Keratinocyte (primary cell): Measurements from ENCODE around the gene CIP2A. TPM values are rescaled to one million over a fixed set of nuclear protein-coding genes. Genes with fewer than 3 reads are reported as not detected.

Source experiments
- DNase-seq: peaks from one replicate; pipeline ENCODE4 v3.0.0-alpha.2; 2011; ENCODE audit warnings: low read depth, missing footprints, low spot score
- FAIRE-seq: peaks from 2 replicates; lab custom pipeline; 2011; peaks lifted over from hg19 to GRCh38; lab: Jason Lieb, UNC
- H2AFZ ChIP-seq: 2 replicates; pipeline ENCODE4 v1.6.0; 2012; ENCODE audit warnings: low read length, control low read depth, inconsistent platforms; ENCODE audit not compliant: control insufficient read depth
- H3K27ac ChIP-seq: 2 replicates; pipeline ENCODE4 v1.5.1; 2011; ENCODE audit warnings: low read length; ENCODE audit not compliant: control insufficient read depth, insufficient read depth
- H3K27me3 ChIP-seq: 3 replicates; pipeline ENCODE4 v1.6.0; 2011; ENCODE audit warnings: low read length; ENCODE audit not compliant: control insufficient read depth, insufficient read depth; ENCODE audit errors: extremely low read depth
- H3K36me3 ChIP-seq, 2 experiments: 2 replicates in 1 of 2; 3 replicates in 1 of 2; pipeline ENCODE4 v1.5.1; 2011; ENCODE audit warnings: low read length in 2 of 2, mild to moderate bottlenecking in 1 of 2; ENCODE audit not compliant: control insufficient read depth in 2 of 2, insufficient read depth in 2 of 2; ENCODE audit errors: extremely low read depth in 1 of 2
- H3K4me1 ChIP-seq: 3 replicates; pipeline ENCODE4 v1.5.1; 2011; ENCODE audit warnings: low read length; ENCODE audit not compliant: control insufficient read depth, insufficient read depth; ENCODE audit errors: extremely low read depth
- H3K4me2 ChIP-seq: 3 replicates; pipeline ENCODE4 v1.6.0; 2011; ENCODE audit warnings: low read depth, low read length; ENCODE audit not compliant: control insufficient read depth, insufficient read depth; ENCODE audit errors: extremely low read depth
- H3K4me3 ChIP-seq, 3 experiments: fragments of 200-600 bp in 1 of 3; sonication (generic) in 1 of 3; 2 replicates in 2 of 3; 3 replicates in 1 of 3; pipeline ENCODE4 v1.5.1; 2011 to 2016; ENCODE audit warnings: low read length in 3 of 3, mild to moderate bottlenecking in 3 of 3, control low read depth in 2 of 3, inconsistent platforms in 1 of 3, low read depth in 1 of 3, mixed read lengths in 1 of 3, mixed run types in 1 of 3, moderate library complexity in 1 of 3; ENCODE audit not compliant: control insufficient read depth in 2 of 3, insufficient read depth in 2 of 3; ENCODE audit errors: extremely low read depth in 1 of 3
- H3K79me2 ChIP-seq: 2 replicates; pipeline ENCODE4 v1.6.0; 2012; ENCODE audit warnings: low read length; ENCODE audit not compliant: control insufficient read depth, insufficient read depth
- H3K9ac ChIP-seq: 3 replicates; pipeline ENCODE4 v1.6.0; 2011; ENCODE audit warnings: low read length; ENCODE audit not compliant: control insufficient read depth, insufficient read depth; ENCODE audit errors: extremely low read depth
- H3K9me1 ChIP-seq: 3 replicates; pipeline ENCODE4 v1.6.0; 2011; ENCODE audit warnings: low read length; ENCODE audit not compliant: control insufficient read depth, insufficient read depth; ENCODE audit errors: extremely low read depth
- H3K9me3 ChIP-seq: 2 replicates; pipeline ENCODE4 v1.5.1; 2012; ENCODE audit warnings: low read depth, low read length; ENCODE audit not compliant: control insufficient read depth
- H4K20me1 ChIP-seq: 3 replicates; pipeline ENCODE4 v1.6.0; 2011; ENCODE audit warnings: low read length; ENCODE audit not compliant: control insufficient read depth, insufficient read depth; ENCODE audit errors: extremely low read depth
- EZH2 ChIP-seq: IDR thresholded peaks from one replicate; pipeline ENCODE4 v1.6.1; 2012; ENCODE audit warnings: inconsistent platforms, mild to moderate bottlenecking, low read length, moderate library complexity
- dilution Hi-C: fragments of 300-500 bp; cut with MboI; formaldehyde crosslinking; loops from one replicate; pipeline ENCODE4 v1.7.0; 2020; ENCODE audit warnings: low sequenced_read_pairs; ENCODE audit not compliant: extremely low pct_ligation_motif_present
- polyA minus RNA-seq, 3 experiments: library from RNA; depleted of rRNA, polyadenylated mRNA; stranded (reverse); fragments of >200 nt; gene quantifications; 1 replicate in 1 of 3; 2 replicates in 1 of 3; 3 replicates in 1 of 3; pipeline ENCODE4 v1.2.3, GENCODE V29; 2011
- polyA plus RNA-seq, 5 experiments: library from polyadenylated mRNA; depleted of rRNA in 3 of 5; stranded (reverse) in 3 of 5; stranded (forward) in 1 of 5; unstranded in 1 of 5; fragments of >200 nt; gene quantifications; 1 replicate in 1 of 5; 2 replicates in 3 of 5; 3 replicates in 1 of 5; pipeline versions ENCODE4 v1.2.1 to v1.2.3, GENCODE V29; 2011 to 2012; ENCODE audit warnings: missing spikeins in 2 of 5, low read depth in 1 of 5, low replicate concordance in 1 of 5
- TF ChIP-seq, protein P1 (sequence below), 3 experiments: IDR thresholded peaks in 1 of 3; conservative IDR thresholded peaks in 1 of 3; optimal IDR thresholded peaks in 1 of 3; 2 replicates in 2 of 3; 3 replicates in 1 of 3; pipeline versions ENCODE3 to v1.5.1; 2011; ENCODE audit warnings: low read length in 3 of 3, mild to moderate bottlenecking in 3 of 3, moderate library complexity in 2 of 3, control low read depth in 1 of 3, inconsistent platforms in 1 of 3; ENCODE audit not compliant: insufficient read depth in 2 of 3; ENCODE audit errors: extremely low read depth in 1 of 3

CIP2A gene
- polyA plus RNA-seq (2.3 to 9.9 TPM (median 7.7 TPM) in 3 replicates), polyA minus RNA-seq (8.6 to 24.2 TPM (median 10.0 TPM) in 3 replicates)
- 1.1 TPM for polyA plus RNA-seq (2011; ENCODE audit: low read depth)
- polyA plus RNA-seq (2011; cell fraction: cytosol; rRNA removed) = 3.2 and 4.1 TPM in 2 replicates
- polyA plus RNA-seq (2011; cell fraction: nucleus; rRNA removed) = 5.0 and 5.9 TPM in 2 replicates
- polyA plus RNA-seq (2012; ENCODE audit: low replicate concordance) = 0.51 and 7.6 TPM in 2 replicates
- 2.5 TPM for polyA minus RNA-seq (2011; cell fraction: cytosol; rRNA and poly(A)+ RNA removed)
- 5.1 and 9.1 TPM in 2 replicates for polyA minus RNA-seq (2011; cell fraction: nucleus; rRNA and poly(A)+ RNA removed)

DNA sequence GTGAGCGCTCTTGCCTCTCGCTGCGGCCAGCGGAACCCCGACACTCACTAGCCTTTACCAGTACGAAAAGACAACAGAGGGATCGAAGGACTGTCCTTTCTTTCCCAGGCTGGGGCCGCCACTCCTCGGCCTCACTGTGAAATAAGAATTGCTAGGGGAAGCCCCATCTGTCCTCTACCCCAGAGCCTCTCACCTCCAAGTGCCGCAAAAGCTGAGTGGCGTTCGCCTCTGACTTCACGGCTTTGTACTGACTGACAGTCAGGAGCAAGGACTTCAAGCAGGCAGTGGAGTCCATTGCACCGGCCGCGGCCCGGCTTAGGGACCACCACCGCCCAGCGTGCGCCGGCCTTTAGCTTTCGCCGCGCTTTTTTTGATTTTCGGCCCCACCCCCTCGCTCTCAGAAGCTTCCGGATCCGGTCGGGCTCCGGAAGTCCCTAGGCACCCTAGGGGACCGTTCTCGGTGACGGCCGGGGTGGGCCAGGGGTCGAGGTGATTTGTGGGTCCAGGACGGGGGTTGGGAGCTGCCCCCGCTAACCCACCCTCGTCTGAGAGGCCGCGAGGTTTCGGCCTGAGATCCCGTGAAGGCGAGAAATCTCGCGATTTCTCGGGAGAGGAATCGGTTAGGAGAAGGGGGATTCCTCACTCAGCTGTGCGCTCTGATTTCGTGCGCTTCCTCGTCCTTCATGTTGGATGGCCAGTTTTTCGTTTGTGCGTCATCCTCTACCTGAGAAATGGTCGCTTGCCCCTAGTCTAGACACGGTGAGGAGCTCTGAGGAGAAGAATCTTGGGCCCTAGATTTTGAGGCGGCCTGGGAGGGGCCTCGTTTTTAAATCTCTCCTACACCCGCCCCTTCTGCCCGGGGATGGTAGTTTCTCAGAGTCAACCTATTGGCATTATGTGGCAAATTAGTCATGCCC, at the start of gene CIP2A, which contains the start of gene DZIP3:
Gene CIP2A (minus strand): TSS at position 358 of the 917 bp plus-strand sequence. CDS start 63 bp downstream, at position 295.
Gene DZIP3 (plus strand): TSS at position 642 of the 917 bp plus-strand sequence. CDS start 15,685 bp downstream, outside the sequence.
- Histone ChIP-seq H3K79me2 (peaks cover 46% of the 10 kb centered on the region), H3K9me1 (no peaks in the 10 kb centered on the region), H4K20me1 (no peaks in the 10 kb centered on the region), H3K27ac (peak within 1 kb of the TSS; percentile 99), H2AFZ (peak within 1 kb of the TSS; percentile 98), H3K27me3 (no peaks in the 10 kb centered on the region), H3K9me3 (no peaks in the 10 kb centered on the region), H3K4me1 (peaks cover 14% of the 10 kb centered on the region), H3K36me3 (no peaks in the 10 kb centered on the region), H3K9ac (peak within 1 kb of the TSS; percentile 96), H3K4me3 (peak within 1 kb of the TSS; percentile 78 to 96 (median 88)), H3K4me2 (peak within 1 kb of the TSS; percentile 78)
- TF ChIP-seq EZH2 = no peak
- TF ChIP-seq, protein P1, sequence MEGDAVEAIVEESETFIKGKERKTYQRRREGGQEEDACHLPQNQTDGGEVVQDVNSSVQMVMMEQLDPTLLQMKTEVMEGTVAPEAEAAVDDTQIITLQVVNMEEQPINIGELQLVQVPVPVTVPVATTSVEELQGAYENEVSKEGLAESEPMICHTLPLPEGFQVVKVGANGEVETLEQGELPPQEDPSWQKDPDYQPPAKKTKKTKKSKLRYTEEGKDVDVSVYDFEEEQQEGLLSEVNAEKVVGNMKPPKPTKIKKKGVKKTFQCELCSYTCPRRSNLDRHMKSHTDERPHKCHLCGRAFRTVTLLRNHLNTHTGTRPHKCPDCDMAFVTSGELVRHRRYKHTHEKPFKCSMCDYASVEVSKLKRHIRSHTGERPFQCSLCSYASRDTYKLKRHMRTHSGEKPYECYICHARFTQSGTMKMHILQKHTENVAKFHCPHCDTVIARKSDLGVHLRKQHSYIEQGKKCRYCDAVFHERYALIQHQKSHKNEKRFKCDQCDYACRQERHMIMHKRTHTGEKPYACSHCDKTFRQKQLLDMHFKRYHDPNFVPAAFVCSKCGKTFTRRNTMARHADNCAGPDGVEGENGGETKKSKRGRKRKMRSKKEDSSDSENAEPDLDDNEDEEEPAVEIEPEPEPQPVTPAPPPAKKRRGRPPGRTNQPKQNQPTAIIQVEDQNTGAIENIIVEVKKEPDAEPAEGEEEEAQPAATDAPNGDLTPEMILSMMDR (optimal IDR thresholded peaks at IDR 0.05 in 1 of 3, IDR thresholded peaks at IDR 0.05 in 1 of 3, conservative IDR thresholded peaks at IDR 0.05 in 1 of 3; ENCODE audit: extremely low read depth in 1 of 3, insufficient read depth in 2 of 3, low read length in 3 of 3) = peak in 1 of 3 experiments; percentile 24
- FAIRE-seq (no peak), DNase-seq (peak; percentile 30)
- dilution Hi-C loops = no loop called here

DNA sequence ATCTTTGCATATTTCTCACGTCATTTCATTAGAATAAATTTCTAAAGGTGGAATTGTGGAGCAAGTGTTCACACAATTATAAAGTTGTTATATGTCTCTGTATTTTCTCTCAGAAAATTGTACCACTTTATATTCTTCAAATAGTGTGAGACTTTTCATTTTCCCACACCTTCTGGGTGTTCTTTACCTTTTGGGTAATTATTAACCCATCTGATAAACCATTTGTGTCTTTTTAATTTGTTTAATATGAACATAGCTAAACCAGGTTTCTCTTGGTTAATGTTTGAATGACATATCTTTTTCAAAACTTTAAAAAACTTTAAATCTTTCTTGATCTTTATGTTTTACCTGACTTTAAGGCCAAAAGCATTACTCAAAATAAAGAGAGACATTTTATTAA, 40.7 kb upstream of the CIP2A start:
- no peaks in the 10 kb centered on the region for H3K79me2 ChIP-seq
- dilution Hi-C loops = no loop called here
- H3K4me3 ChIP-seq = no peak overlapping the region
- TF ChIP-seq, protein P1 (optimal IDR thresholded peaks at IDR 0.05 in 1 of 3, IDR thresholded peaks at IDR 0.05 in 1 of 3, conservative IDR thresholded peaks at IDR 0.05 in 1 of 3; ENCODE audit: extremely low read depth in 1 of 3, insufficient read depth in 2 of 3, low read length in 3 of 3) = no peak
- TF ChIP-seq EZH2 = no peak
- no peaks in the 10 kb centered on the region for H4K20me1 ChIP-seq
- no peak for DNase-seq
- H3K27ac ChIP-seq = no peak overlapping the region
- no peaks in the 10 kb centered on the region for H3K27me3 ChIP-seq
- H3K9me3 ChIP-seq = no peaks in the 10 kb centered on the region
- FAIRE-seq = no peak
- H3K36me3 ChIP-seq = no peaks in the 10 kb centered on the region
- H2AFZ ChIP-seq = no peak overlapping the region
- no peaks in the 10 kb centered on the region for H3K4me1 ChIP-seq
- H3K4me2 ChIP-seq = no peak overlapping the region
- H3K9me1 ChIP-seq = no peaks in the 10 kb centered on the region
- H3K9ac ChIP-seq = no peak overlapping the region
